Fibroblast of skin of right quadriceps (primary cell): Measurements from ENCODE around the gene HDAC4.
A peak's percentile ranks its signal among the peaks of the same experiment; 100 is the strongest.
"Not testable (repeated sequence)": the region's sequence is repeated elsewhere in the genome, so short reads cannot be mapped to it uniquely, and the experiment has no call there.

Experiments
- DNase-seq: peaks from one replicate; pipeline ENCODE4 v3.0.0-alpha.2; 2013

HDAC4 gene

GRCh38 chr2:239400596-239401066 is at the start of gene HDAC4:
HDAC4 (minus strand) TSS chr2:239401020; CDS start chr2:239352699, 48,321 bp downstream.
- no peak for DNase-seq

GRCh38 chr2:239449468-239449867 is 48.6 kb upstream of the HDAC4 start:
- not testable (repeated sequence) for DNase-seq

GRCh38 chr2:239445771-239446524 is 45.1 kb upstream of the HDAC4 start:
- DNase-seq, result no peak

- no peak for DNase-seq
Measured at GRCh38 chr2:239444626-239445577, 44.1 kb upstream of the HDAC4 start.

- DNase-seq, result peak; percentile 58
Measured at GRCh38 chr2:239443666-239444567, 43.1 kb upstream of the HDAC4 start.

GRCh38 chr2:239443102-239443620 is 42.3 kb upstream of the HDAC4 start:
- no peak for DNase-seq

- no peak for DNase-seq
Measured at GRCh38 chr2:239442192-239442591, 41.4 kb upstream of the HDAC4 start.

GRCh38 chr2:239441261-239442078 is 40.6 kb upstream of the HDAC4 start:
- DNase-seq, result no peak

- DNase-seq, result no peak
Measured at GRCh38 chr2:239440511-239440959, 39.7 kb upstream of the HDAC4 start.

- no peak for DNase-seq
Measured at GRCh38 chr2:239439754-239440315, 39.0 kb upstream of the HDAC4 start.

GRCh38 chr2:239438995-239439753 is 38.4 kb upstream of the HDAC4 start:
- no peak for DNase-seq

- DNase-seq, result no peak
Measured at GRCh38 chr2:239438368-239438767, 37.5 kb upstream of the HDAC4 start.

GRCh38 chr2:239436669-239437335 is 36.0 kb upstream of the HDAC4 start:
- DNase-seq, result no peak

GRCh38 chr2:239436076-239436475 is 35.3 kb upstream of the HDAC4 start:
- DNase-seq, result no peak

- DNase-seq, result peak; percentile 59
Measured at GRCh38 chr2:239433777-239434403, 33.1 kb upstream of the HDAC4 start.

- no peak for DNase-seq
Measured at GRCh38 chr2:239432174-239432573, 31.4 kb upstream of the HDAC4 start.

GRCh38 chr2:239431536-239431935 is 30.7 kb upstream of the HDAC4 start:
- no peak for DNase-seq

GRCh38 chr2:239429473-239430350 is 28.9 kb upstream of the HDAC4 start:
- no peak for DNase-seq
